Measurements from ENCODE around the gene CNPY4. TPM values are rescaled to one million over a fixed set of nuclear protein-coding genes. Genes with fewer than 3 reads are reported as not detected.

Gene CNPY4
- total and polyA plus RNA-seq, 2 experiments from 2014 or later: 26.2 to 26.9 TPM

- no peaks in the 10 kb centered on the region for H3K4me1 ChIP-seq (ENCODE audit: insufficient read depth)
- H3K4me3 ChIP-seq: no peak overlapping the region
- no peaks in the 10 kb centered on the region for H3K9me2 ChIP-seq (ENCODE audit: insufficient read depth)
- H3K27me3 ChIP-seq (replicated peaks; ENCODE audit: insufficient read depth): no peaks in the 10 kb centered on the region
- no peak overlapping the region for H3K4me2 ChIP-seq (ENCODE audit: unreplicated experiment)
- no peak for DNase-seq
- H3K27ac ChIP-seq: no peak overlapping the region
- H2AFZ ChIP-seq: no peak overlapping the region
- H3K9ac ChIP-seq: no peak overlapping the region
- H3K36me3 ChIP-seq (ENCODE audit: low read depth): 0 out of 2 replicates have a peak, but pooled peaks cover 4% of the 10 kb centered on the region
- H3K9me3 ChIP-seq (ENCODE audit: low read depth): no peaks in the 10 kb centered on the region
- H3F3A ChIP-seq (ENCODE audit: insufficient read depth): no peaks in the 10 kb centered on the region; the same call in 1 of the 2 replicates
- H3K79me2 ChIP-seq (ENCODE audit: insufficient read depth): peaks cover 4% of the 10 kb centered on the region; the same call in 1 of the 2 replicates
- in situ Hi-C loops (cut with MboI): no loop called here
- WGBS, 2 experiments (ENCODE audit: low coverage in 1 of 2, low lambda C conversion rate in 2 of 2, missing lambda C conversion rate in 2 of 2): 75 to 79% methylated on average over 10 to 11 of the region's 11 CpGs
- H4K20me1 ChIP-seq (ENCODE audit: insufficient read depth): no peaks in the 10 kb centered on the region
- TF ChIP-seq EZH2phosphoT487 (IDR thresholded peaks at IDR 0.05; ENCODE audit: insufficient read depth, low read depth): no peak
- TF ChIP-seq EZH2 (IDR thresholded peaks at IDR 0.05; ENCODE audit: insufficient read depth, poor library complexity, severe bottlenecking): no peak
Measured at GRCh38 chr7:100107890-100108289, 11.5 kb upstream of the CNPY4 start.

DNA sequence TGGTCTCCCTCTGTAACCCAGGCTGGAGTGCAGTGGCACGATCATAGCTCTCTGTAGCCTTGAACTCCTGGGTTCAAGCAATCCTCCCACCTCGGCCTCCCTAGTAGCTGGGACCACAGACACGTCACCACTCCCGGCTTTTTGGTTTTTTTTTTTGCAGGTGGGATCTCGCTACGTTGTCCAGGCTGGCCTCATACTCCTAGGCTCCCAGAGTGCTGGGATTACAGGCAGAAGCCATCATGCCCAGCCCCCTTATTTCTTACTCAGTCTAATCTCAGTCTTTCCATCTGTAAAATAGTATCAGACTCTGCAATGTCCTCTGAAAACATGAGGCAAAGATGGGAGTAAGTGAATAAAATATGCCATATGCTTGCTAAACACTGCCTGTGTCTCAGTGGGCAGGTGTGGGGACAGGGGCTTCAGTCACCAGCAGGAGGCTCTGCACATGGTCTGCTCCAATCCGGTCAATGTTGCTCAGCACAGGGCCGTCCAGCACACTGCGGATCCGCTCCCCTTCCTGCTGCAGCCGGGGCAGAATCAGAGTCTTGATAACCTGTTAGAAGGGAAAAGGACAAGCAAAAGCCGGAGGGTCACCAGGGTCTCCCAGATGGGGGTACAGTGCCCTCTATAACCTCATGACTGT, 9.8 kb upstream of the CNPY4 start:
- 0 out of 2 replicates have a peak, but pooled peaks cover 4% of the 10 kb centered on the region for H3K36me3 ChIP-seq (ENCODE audit: low read depth)
- H3K4me2 ChIP-seq (ENCODE audit: unreplicated experiment): no peak overlapping the region
- H3K9me3 ChIP-seq (ENCODE audit: low read depth): no peaks in the 10 kb centered on the region
- in situ Hi-C loops (cut with MboI): no loop called here
- no peak for TF ChIP-seq EZH2phosphoT487 (IDR thresholded peaks at IDR 0.05; ENCODE audit: insufficient read depth, low read depth)
- H3K4me3 ChIP-seq: no peak overlapping the region
- H3K9ac ChIP-seq: no peak overlapping the region
- WGBS, 2 experiments (ENCODE audit: low coverage in 1 of 2, low lambda C conversion rate in 2 of 2, missing lambda C conversion rate in 2 of 2): 80 to 81% methylated on average over 12 of the region's 12 CpGs
- H3K27me3 ChIP-seq (replicated peaks; ENCODE audit: insufficient read depth): no peaks in the 10 kb centered on the region
- no peaks in the 10 kb centered on the region for H3K4me1 ChIP-seq (ENCODE audit: insufficient read depth)
- no peaks in the 10 kb centered on the region for H3K79me2 ChIP-seq (ENCODE audit: insufficient read depth)
- no peaks in the 10 kb centered on the region for H4K20me1 ChIP-seq (ENCODE audit: insufficient read depth)
- H2AFZ ChIP-seq: no peak overlapping the region
- H3F3A ChIP-seq (ENCODE audit: insufficient read depth): no peaks in the 10 kb centered on the region
- no peak for DNase-seq
- no peaks in the 10 kb centered on the region for H3K9me2 ChIP-seq (ENCODE audit: insufficient read depth)
- no peak overlapping the region for H3K27ac ChIP-seq

GRCh38 chr7:100111156-100111555, 8.3 kb upstream of the CNPY4 start:
- 87 to 92% methylated on average over 7 of the region's 7 CpGs for WGBS, 2 experiments (ENCODE audit: low coverage in 1 of 2, low lambda C conversion rate in 2 of 2, missing lambda C conversion rate in 2 of 2)
- H3K4me3 ChIP-seq: no peak overlapping the region
- H3K9ac ChIP-seq: no peak overlapping the region
- 0 out of 2 replicates have a peak, but pooled peaks cover 4% of the 10 kb centered on the region for H3K36me3 ChIP-seq (ENCODE audit: low read depth)
- H3K79me2 ChIP-seq (ENCODE audit: insufficient read depth): no peaks in the 10 kb centered on the region
- no peak for DNase-seq
- H3K9me2 ChIP-seq (ENCODE audit: insufficient read depth): no peaks in the 10 kb centered on the region
- no peaks in the 10 kb centered on the region for H4K20me1 ChIP-seq (ENCODE audit: insufficient read depth)
- no peak overlapping the region for H3K4me2 ChIP-seq (ENCODE audit: unreplicated experiment)
- no peak for TF ChIP-seq EZH2phosphoT487 (IDR thresholded peaks at IDR 0.05; ENCODE audit: insufficient read depth, low read depth)
- no peak for TF ChIP-seq EZH2 (IDR thresholded peaks at IDR 0.05; ENCODE audit: insufficient read depth, poor library complexity, severe bottlenecking)
- no peaks in the 10 kb centered on the region for H3K4me1 ChIP-seq (ENCODE audit: insufficient read depth)
- H3F3A ChIP-seq (ENCODE audit: insufficient read depth): no peaks in the 10 kb centered on the region
- no peak overlapping the region for H3K27ac ChIP-seq
- no peaks in the 10 kb centered on the region for H3K9me3 ChIP-seq (ENCODE audit: low read depth)
- in situ Hi-C loops (cut with MboI): no loop called here
- H3K27me3 ChIP-seq (replicated peaks; ENCODE audit: insufficient read depth): no peaks in the 10 kb centered on the region
- H2AFZ ChIP-seq: no peak overlapping the region

GRCh38 chr7:100111914-100112313, 7.5 kb upstream of the CNPY4 start:
- no peak for TF ChIP-seq EZH2phosphoT487 (IDR thresholded peaks at IDR 0.05; ENCODE audit: insufficient read depth, low read depth)
- no peak for TF ChIP-seq EZH2 (IDR thresholded peaks at IDR 0.05; ENCODE audit: insufficient read depth, poor library complexity, severe bottlenecking)

More at GRCh38 chr7:100111914-100112313, 7.5 kb upstream of the CNPY4 start:
- H3K9me2 ChIP-seq (ENCODE audit: insufficient read depth): no peaks in the 10 kb centered on the region
- no peak overlapping the region for H3K9ac ChIP-seq
- H3F3A ChIP-seq (ENCODE audit: insufficient read depth): no peaks in the 10 kb centered on the region
- no peaks in the 10 kb centered on the region for H3K4me1 ChIP-seq (ENCODE audit: insufficient read depth)
- H4K20me1 ChIP-seq (ENCODE audit: insufficient read depth): no peaks in the 10 kb centered on the region
- no peak overlapping the region for H2AFZ ChIP-seq
- no peaks in the 10 kb centered on the region for H3K27me3 ChIP-seq (replicated peaks; ENCODE audit: insufficient read depth)
- no peak overlapping the region for H3K27ac ChIP-seq
- no peak overlapping the region for H3K4me2 ChIP-seq (ENCODE audit: unreplicated experiment)
- WGBS, 2 experiments (ENCODE audit: low coverage in 1 of 2, low lambda C conversion rate in 2 of 2, missing lambda C conversion rate in 2 of 2): 91 to 93% methylated on average over 12 to 13 of the region's 13 CpGs
- 0 out of 2 replicates have a peak, but pooled peaks cover 3% of the 10 kb centered on the region for H3K79me2 ChIP-seq (ENCODE audit: insufficient read depth)
- in situ Hi-C loops (cut with MboI): no loop called here
- no peak overlapping the region for H3K4me3 ChIP-seq
- 0 out of 2 replicates have a peak, but pooled peaks cover 4% of the 10 kb centered on the region for H3K36me3 ChIP-seq (ENCODE audit: low read depth)
- DNase-seq: no peak
- H3K9me3 ChIP-seq (ENCODE audit: low read depth): no peaks in the 10 kb centered on the region
